ENCODE results near the gene TDP2.
A peak's percentile ranks its signal among the peaks of the same experiment; 100 is the strongest.
"Not testable (repeated sequence)": the region's sequence is repeated elsewhere in the genome, so short reads cannot be mapped to it uniquely, and the experiment has no call there.

The TDP2 gene

DNA sequence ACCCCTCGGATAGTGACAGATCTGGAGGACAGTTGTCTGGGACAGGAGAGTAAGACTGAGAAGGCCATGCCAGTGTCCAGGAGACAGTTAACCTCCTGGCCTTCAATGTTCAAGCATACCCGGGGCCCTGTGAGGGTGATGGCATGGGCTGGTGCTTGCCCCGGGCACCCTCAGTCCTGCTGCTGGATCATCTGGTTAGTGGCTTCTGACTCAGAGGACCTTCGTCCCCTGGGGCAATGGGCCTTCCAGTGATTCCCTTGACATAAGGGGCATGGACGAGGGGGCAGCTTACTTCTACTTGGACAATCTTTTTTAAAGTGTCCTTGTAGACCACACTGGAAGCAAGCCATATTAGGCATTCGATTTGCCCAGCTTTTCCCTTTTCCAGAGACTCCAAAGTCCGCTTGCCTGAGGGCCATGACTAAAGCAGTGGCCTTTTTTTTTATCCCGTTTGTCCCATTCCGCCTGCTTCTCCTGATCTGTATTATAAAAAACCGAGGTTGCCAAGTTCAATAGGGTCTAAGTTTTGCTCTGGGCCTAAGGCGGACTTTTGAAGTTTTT is 12.2 kb upstream of the TDP2 start:
- not testable (repeated sequence) for DNase-seq

- no peak for DNase-seq
These were observed 6.9 kb upstream of the TDP2 start for GRCh38 chr6:24673625-24674024.

DNA sequence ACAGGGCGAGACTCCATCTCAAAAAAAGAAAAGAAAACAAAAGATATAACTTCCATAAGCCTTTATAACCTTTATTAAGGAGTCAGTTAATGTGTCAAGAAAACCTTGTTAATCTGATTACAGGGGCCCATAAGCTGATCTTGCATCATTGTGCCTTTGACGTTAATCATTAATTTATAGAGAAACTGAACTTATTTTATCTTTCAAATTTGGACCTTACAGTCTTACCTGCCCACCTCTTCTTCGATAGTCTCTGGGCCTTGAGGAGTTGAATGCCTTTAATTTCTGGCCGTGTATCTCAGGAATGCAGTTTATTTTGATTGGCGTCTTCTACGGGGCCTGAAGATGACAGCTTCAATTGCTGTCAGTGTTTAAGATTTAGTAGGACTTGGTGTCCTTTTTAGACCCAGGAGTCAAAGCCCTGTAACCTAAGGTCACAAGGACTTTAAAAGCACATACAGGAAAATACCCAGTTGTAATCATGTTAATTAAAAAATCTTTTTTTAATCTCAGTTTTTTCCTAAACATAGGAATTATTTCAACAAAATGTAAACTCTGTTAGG is 6.0 kb upstream of the TDP2 start:
- no peak for DNase-seq

DNA sequence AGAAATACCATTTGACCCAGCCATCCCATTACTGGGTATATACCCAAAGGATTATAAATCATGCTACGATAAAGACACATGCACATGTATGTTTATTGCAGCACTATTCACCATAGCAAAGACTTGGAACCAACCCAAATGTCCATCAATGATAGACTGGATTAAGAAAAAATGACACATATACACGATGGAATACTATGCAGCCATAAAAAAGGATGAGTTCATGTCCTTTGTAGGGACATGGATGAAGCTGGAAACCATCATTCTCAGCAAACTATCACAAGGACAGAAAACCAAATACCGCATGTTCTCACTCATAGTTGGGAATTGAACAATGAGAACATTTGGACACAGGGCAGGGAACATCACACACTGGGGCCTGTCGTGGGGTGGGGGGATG is 4.4 kb upstream of the TDP2 start:
- DNase-seq, result not testable (repeated sequence)

DNA sequence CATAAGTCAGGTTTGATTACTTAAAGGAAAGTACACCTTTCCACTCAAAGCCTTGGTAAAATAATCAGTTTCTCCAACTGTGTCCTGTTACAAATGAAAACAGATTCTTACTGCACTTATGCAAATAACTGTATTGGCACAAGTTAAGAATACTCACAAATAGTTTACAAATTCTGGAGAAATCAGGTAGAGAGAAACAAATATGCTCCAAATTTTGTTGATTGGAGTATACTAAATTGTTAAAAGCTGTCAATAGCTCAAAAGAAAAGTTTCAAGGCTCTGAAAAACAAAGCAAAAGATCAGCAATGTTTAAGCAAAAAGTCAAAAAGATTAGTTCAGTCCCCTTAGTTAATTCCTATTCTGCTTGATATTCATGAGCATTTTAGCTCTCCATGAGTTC is 3.8 kb upstream of the TDP2 start:
- DNase-seq, result not testable (repeated sequence)

GRCh38 chr6:24668997-24669361 is 2.3 kb upstream of the TDP2 start:
- DNase-seq, result no peak

- DNase-seq, result not testable (repeated sequence)
These were observed 1.6 kb upstream of the TDP2 start for GRCh38 chr6:24668066-24668996.

DNA sequence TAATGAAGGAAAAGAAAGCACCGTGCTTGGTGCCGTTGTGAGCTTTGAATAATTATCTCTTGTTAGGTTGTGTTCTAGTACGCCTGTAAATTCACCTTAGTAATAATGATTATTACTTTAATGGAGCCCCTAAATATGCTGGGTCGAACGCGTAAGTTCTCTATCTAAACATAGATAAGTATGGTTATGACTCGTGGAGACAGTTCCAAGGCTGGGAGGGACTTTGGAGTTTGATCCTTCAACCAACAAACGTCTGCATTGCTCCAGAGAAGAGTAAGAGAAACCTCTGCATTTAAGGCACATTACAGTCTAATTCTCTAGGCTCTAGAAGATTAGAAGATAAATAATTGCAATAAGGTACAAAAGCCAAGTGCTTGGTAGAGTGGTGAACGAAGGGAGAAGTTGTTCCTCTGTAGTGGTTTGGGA is 692 bp upstream of the TDP2 start:
- DNase-seq, result peak in 1 of 2 experiments; percentile 33

- peak in 1 of 2 experiments; percentile 52 for DNase-seq
These were observed 530 bp downstream of the TDP2 start for GRCh38 chr6:24666097-24666640.

DNA sequence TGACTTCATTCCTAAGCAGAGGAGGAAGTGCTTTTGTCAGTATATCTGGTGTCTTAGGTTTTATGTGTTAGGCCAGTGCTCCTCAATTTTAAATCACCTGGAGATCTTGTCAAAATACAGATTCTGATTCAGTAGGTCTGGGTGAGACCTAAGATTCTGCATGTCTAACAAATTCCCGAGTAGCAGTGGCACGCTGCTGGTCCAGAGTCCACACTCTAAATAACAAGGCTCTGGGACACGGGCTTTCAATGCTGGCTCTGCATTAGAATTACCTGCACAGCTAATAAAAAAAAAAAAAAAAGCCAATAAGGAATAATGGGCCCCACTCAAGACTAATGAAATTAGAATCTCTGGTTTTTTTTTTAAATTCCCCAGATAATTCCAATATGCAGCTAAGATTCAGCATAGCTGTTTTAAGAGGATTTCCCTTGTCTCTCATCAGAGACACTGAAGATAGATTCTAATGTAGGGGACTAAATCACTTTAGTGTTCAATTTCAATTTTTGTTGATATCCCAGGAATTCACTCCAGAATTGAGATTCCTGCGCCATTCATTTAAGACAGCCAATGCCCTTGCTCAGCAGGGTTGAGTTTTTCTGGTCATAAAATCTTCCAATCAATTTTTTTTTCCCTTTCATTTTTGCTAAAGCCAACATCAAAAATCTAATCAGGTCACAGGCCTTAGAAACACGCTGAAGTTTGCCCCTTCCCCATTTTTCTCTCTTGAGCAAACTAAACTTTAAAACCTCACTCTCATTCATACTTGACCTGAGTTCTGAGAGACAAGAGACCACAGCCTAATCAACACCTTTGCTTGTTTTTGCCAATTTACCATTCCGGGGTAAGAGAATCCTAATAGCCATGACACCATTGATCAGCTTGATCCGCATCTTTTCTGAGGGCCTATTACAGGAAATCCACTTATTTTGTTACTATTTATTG is 2.4 kb downstream of the TDP2 start:
- DNase-seq, result no peak

- DNase-seq, result no peak
These were observed 3.5 kb downstream of the TDP2 start for GRCh38 chr6:24663189-24663588.

DNA sequence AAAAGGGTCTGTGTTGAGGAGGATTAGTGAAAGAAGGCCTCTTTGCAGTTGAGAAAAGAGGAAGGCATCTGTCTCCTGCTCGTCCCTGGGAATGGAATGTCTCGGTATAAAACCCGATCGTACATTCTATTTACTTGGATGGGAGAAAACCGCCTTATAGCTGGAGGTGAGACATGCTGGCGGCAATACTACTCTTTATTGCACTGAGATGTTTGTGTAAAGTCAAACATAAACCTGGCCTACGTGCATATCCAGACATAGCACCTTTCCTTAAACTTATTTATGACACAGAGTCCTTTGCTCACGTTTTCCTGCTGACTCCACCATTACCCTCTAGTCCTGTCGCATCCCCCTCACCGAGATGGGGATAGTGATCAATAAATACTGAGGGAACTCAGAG is 4.5 kb downstream of the TDP2 start:
- DNase-seq, result no peak

DNA sequence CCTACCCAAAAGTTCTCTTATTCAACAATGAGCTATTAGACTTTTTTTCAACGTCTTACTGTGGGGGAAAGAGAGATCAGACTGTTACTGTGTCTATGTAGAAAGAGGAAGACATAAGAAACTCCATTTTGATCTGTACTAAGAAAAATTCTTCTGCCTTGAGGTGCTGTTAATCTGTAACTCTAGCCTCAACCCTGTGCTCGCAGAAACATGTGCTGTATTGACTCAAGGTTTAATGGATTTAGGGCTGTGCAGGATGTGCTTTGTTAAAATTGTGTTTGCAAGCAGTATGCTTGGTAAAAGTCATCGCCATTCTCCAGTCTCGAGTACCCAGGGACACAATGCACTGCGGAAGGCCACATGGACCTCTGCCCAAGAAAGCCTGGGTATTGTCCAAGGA is 4.9 kb downstream of the TDP2 start:
- peak in 1 of 2 experiments; percentile 28 for DNase-seq

GRCh38 chr6:24660105-24660504 is 6.6 kb downstream of the TDP2 start:
- DNase-seq, result no peak

DNA sequence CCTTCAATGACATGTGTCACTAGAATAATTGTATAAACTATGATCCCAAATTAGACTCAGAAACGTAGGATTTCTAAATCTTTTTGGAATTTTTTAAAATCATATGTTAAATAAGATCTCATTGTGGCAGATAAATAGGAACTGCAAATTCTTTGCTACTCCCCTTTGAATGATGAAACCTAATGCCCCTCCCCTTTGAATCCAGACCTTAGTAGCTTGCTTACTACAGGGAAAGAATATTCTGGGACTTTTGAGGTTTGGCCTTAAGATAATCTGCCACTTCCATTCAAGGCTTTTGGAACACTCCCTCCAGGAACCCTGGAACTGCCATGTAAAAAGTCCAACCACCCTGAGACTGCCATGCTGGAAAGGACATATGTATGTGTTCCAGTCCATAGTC is 7.1 kb downstream of the TDP2 start:
- DNase-seq, result no peak

DNA sequence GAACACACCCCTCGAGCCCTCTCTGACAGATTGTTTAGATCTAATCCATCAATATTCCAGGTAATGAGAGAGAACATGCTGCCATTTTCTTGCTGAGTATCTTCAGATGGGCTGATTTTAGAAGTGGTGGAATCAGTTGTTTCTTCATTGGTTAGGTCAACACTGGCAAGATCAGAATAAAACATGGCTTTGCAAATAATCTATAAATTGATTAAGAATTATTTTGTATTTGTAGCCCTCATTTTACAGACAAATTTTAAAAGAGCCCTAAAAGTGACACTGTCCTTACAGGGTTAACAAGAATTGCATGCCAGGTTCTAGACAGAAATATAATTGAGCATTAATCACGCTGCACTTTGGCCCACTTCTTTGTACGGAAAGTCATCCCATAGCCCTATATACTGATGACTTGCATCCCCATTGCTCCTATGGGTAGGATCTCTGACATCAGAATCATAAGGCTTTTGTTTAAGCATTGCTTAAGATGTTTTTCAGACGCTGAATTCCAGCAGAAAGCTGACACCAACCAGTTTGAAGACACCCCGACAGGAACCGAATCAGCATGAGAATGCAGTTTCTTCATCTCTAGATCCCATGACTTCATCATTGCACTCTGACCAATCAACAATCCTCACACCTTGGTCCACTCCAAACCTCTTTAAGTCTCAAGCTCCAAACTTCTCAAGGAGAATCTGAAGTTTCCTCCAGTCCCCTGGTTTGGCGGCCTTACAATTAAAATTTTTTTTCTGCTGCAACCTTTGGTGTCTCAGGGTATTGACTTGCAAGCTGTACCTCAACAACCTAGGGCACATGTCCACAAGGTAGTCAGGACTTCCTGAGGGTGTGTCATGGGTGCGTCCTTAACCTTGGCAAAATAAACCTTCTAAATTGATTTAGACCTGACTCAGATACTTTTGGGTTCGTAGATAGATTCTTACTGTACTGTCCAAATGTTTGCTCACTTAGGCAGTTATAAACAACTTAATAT is 7.8 kb downstream of the TDP2 start:
- no peak for DNase-seq

DNA sequence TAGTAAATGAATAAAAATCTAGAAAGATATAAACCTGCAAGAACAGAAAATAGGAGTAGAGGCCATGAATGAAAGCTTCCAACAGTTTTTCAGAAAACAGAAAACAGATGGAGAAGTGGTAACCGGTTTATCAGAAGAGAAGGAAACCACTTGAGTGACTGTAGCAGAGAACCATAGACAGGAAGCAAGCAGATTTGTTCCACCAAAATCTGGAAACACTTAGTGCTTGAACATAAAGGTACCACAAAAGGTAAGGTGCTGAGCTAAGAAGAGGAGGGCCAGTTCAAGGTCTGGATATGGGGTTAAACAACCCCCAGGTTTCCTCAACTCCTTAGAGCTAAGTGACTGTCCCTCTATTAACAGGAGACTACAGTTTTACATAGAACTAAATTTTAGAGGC is 11.5 kb downstream of the TDP2 start:
- DNase-seq, result no peak

- no peak for DNase-seq
These were observed 16.3 kb downstream of the TDP2 start for GRCh38 chr6:24650365-24650764.

DNA sequence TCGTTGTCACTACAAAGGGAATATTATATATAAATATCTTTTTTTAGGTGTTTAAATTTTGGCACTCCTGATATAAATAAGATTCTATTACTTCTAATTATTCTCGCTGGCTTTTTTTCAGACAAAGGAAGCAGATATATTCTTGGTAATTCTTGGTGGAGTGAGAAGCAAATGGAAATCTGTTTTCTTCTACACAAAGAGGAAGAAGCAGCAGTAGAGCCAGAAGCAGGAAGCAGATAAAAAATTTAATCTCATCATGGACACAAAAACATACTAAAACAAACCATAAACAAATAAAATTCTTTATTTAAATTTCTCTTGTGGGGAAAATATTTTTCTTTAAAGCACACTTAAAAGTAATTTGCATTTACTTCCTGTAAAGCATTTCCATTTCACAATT is 17.0 kb downstream of the TDP2 start:
- DNase-seq, result no peak

- DNase-seq, result no peak
These were observed 18.4 kb downstream of the TDP2 start for GRCh38 chr6:24648276-24648675.

- DNase-seq, result no peak
These were observed 19.9 kb downstream of the TDP2 start for GRCh38 chr6:24646771-24647170.
